Stomach (tissue), 4 donors: ENCODE data around the gene TM7SF3.

Source experiments
- CTCF ChIP-seq, 7 experiments: fragments of 450-650 bp in 4 of 7; fragments of 200-600 bp in 3 of 7; sonication (generic) in 3 of 7; IDR thresholded peaks; one replicate each; pipeline ENCODE4 v1.5.1; 2016 to 2019; ENCODE audit warnings: antibody characterized with exemption in 7 of 7, control low read depth in 2 of 7, mild to moderate bottlenecking in 1 of 7
- EP300 ChIP-seq: sonication (generic); formaldehyde crosslinking; IDR thresholded peaks from one replicate; pipeline ENCODE4 v1.6.1; 2017; ENCODE audit warnings: antibody characterized with exemption
- POLR2A ChIP-seq, 4 donors: fragments of 450-650 bp; IDR thresholded peaks; one replicate each; pipeline ENCODE4 v1.6.1; 2016; ENCODE audit warnings: antibody characterized with exemption in 4 of 4, control low read depth in 2 of 4, mild to moderate bottlenecking in 1 of 4, moderate library complexity in 1 of 4

GRCh38 chr12:26966842-26967241 lies 47.3 kb downstream of the TM7SF3 start:
- no peak for TF ChIP-seq CTCF (IDR thresholded peaks at IDR 0.05)
- no peak for TF ChIP-seq POLR2A (IDR thresholded peaks at IDR 0.05)
- no peak for TF ChIP-seq EP300
